Right lobe of liver (tissue), 4 donors: ENCODE results near the gene SERPINB8.

Experiments used
- CTCF ChIP-seq, 4 donors: fragments of 200-600 bp in 3 of 4; fragments of 450-650 bp in 1 of 4; IDR thresholded peaks; one replicate each; pipeline versions ENCODE4 v1.5.1 to v1.8.0; 2016 to 2022; ENCODE audit warnings: antibody characterized with exemption in 4 of 4, mild to moderate bottlenecking in 2 of 4
- POLR2A ChIP-seq: fragments of 450-650 bp; IDR thresholded peaks from one replicate; pipeline ENCODE4 v1.6.1; 2017; ENCODE audit warnings: antibody characterized with exemption, mild to moderate bottlenecking
- donor health status: DM: no; HTN: no; CAD: no.
- donor health status: DM: no; HTN: no; CAD: no.
- donor health status: DM: no; HTN: yes; CAD: no.

GRCh38 chr18:64029096-64029495, 59.2 kb downstream of the SERPINB8 start:
- no peak for TF ChIP-seq POLR2A
- TF ChIP-seq CTCF (IDR thresholded peaks at IDR 0.05): no peak
